DND-41 (cell line): ENCODE measurements around the gene JAZF1.

Experiments
- ATAC-seq: fragments of 200-7000 bp; cut with Tn5 transposase; 3 replicates; pipeline ENCODE4 v1.9.1; 2021; ENCODE audit warnings: low read depth; ENCODE audit not compliant: insufficient read depth
- DNase-seq: peaks from one replicate; pipeline ENCODE4 v3.0.0-alpha.2; 2020
- H2AFZ ChIP-seq: 2 replicates; pipeline ENCODE4 v1.6.0; 2012; ENCODE audit warnings: low read depth, low read length
- H3K27ac ChIP-seq: 2 replicates; pipeline ENCODE4 v1.5.1; 2012; ENCODE audit warnings: low read length, inconsistent platforms
- H3K27me3 ChIP-seq: fragments of 200-600 bp; sonication (generic); 2 replicates; pipeline ENCODE4 v1.6.0; 2012; ENCODE audit warnings: low read length, mild to moderate bottlenecking, inconsistent platforms; ENCODE audit not compliant: insufficient read depth, poor library complexity
- H3K36me3 ChIP-seq: 2 replicates; pipeline ENCODE4 v1.5.1; 2012; ENCODE audit warnings: low read length, inconsistent platforms; ENCODE audit not compliant: insufficient read depth
- H3K4me1 ChIP-seq: 2 replicates; pipeline ENCODE4 v1.5.1; 2012; ENCODE audit warnings: mild to moderate bottlenecking, low read length; ENCODE audit not compliant: insufficient read depth
- H3K4me2 ChIP-seq: 2 replicates; pipeline ENCODE4 v1.6.0; 2012; ENCODE audit warnings: mild to moderate bottlenecking, moderate library complexity, low read length, inconsistent platforms; ENCODE audit not compliant: insufficient read depth
- H3K4me3 ChIP-seq, 2 experiments: fragments of 200-600 bp in 1 of 2; shearing (Covaris generic) in 1 of 2; 2 replicates each; pipeline ENCODE4 v1.5.1; 2012 to 2016; ENCODE audit warnings: inconsistent platforms in 2 of 2, low read length in 2 of 2, mild to moderate bottlenecking in 2 of 2, low read depth in 1 of 2, moderate library complexity in 1 of 2
- H3K79me2 ChIP-seq: 2 replicates; pipeline ENCODE4 v1.6.0; 2012; ENCODE audit warnings: low read length, inconsistent platforms; ENCODE audit not compliant: insufficient read depth
- H3K9ac ChIP-seq: 2 replicates; pipeline ENCODE4 v1.6.0; 2012; ENCODE audit warnings: low read depth, mild to moderate bottlenecking, inconsistent platforms, low read length, moderate library complexity
- H3K9me3 ChIP-seq: 2 replicates; pipeline ENCODE4 v1.5.1; 2012; ENCODE audit warnings: low read length, moderate library complexity, mild to moderate bottlenecking, inconsistent platforms; ENCODE audit not compliant: insufficient read depth, severe bottlenecking
- H4K20me1 ChIP-seq: 2 replicates; pipeline ENCODE4 v1.6.0; 2012; ENCODE audit warnings: low read length; ENCODE audit not compliant: insufficient read depth
- EZH2 ChIP-seq: IDR thresholded peaks from 3 replicates; pipeline ENCODE4 v1.6.1; 2012; ENCODE audit warnings: borderline replicate concordance, low read depth, mild to moderate bottlenecking, moderate library complexity, low read length, inconsistent platforms; ENCODE audit not compliant: severe bottlenecking
- TF ChIP-seq, protein P1 (sequence below): IDR thresholded peaks from 2 replicates; pipeline ENCODE4 v1.5.1; 2012; ENCODE audit warnings: borderline replicate concordance, low read length, moderate library complexity, mild to moderate bottlenecking; ENCODE audit not compliant: poor library complexity, severe bottlenecking; ENCODE audit errors: extremely low read depth

JAZF1 gene

DNA sequence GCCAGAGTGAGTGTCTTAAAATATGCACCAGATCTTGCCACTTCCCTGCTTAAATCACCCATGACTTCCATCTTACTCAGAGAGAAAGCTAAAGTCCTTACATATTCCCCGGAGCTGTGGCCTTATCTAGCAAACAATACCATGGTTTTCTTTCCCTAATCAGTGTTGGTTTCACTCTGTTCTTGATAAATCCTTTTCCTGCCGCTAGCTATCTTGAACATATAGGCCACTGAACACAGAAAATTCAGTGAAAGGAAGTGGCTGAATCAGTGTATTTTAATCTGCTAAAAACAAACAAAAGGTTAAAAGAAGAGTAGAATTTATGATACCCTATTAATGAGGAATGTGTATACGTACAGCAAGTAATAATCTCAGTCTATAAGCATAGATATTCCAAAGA, 42.0 kb upstream of the JAZF1 start:
- no peaks in the 10 kb centered on the region for H4K20me1 ChIP-seq
- H3K4me3 ChIP-seq = no peak overlapping the region
- H3K4me2 ChIP-seq = no peak overlapping the region
- DNase-seq (no peak), ATAC-seq (no peak)
- H3K36me3 ChIP-seq = no peaks in the 10 kb centered on the region
- peaks cover 10% of the 10 kb centered on the region for H3K27me3 ChIP-seq
- H3K9me3 ChIP-seq = no peaks in the 10 kb centered on the region
- TF ChIP-seq EZH2 = no peak
- TF ChIP-seq, protein P1, sequence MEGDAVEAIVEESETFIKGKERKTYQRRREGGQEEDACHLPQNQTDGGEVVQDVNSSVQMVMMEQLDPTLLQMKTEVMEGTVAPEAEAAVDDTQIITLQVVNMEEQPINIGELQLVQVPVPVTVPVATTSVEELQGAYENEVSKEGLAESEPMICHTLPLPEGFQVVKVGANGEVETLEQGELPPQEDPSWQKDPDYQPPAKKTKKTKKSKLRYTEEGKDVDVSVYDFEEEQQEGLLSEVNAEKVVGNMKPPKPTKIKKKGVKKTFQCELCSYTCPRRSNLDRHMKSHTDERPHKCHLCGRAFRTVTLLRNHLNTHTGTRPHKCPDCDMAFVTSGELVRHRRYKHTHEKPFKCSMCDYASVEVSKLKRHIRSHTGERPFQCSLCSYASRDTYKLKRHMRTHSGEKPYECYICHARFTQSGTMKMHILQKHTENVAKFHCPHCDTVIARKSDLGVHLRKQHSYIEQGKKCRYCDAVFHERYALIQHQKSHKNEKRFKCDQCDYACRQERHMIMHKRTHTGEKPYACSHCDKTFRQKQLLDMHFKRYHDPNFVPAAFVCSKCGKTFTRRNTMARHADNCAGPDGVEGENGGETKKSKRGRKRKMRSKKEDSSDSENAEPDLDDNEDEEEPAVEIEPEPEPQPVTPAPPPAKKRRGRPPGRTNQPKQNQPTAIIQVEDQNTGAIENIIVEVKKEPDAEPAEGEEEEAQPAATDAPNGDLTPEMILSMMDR = no peak
- no peaks in the 10 kb centered on the region for H3K79me2 ChIP-seq
- H2AFZ ChIP-seq = no peak overlapping the region
- no peaks in the 10 kb centered on the region for H3K4me1 ChIP-seq
- no peak overlapping the region for H3K9ac ChIP-seq
- H3K27ac ChIP-seq = no peak overlapping the region

DNA sequence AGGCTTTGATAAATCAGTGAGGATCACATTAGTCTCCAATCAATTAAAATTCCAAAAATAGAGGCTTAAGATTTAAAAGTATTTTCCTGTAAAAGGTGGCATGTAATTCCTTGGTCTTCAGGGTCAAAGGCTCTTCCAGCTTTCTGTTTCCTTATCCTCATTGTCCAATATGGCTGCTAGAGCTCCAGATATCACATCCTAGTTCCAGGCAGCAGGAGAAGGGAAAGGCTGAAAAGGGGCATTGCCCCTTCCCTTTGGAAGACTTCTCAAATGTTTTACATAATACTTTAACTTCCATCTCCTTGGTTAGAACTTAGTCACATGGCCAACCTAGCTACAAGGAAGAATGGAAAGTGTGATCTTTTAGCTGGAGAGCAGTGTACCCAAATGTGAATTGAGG, 39.2 kb upstream of the JAZF1 start:
- DNase-seq = no peak
- H3K4me2 ChIP-seq = no peak overlapping the region
- peaks cover 10% of the 10 kb centered on the region for H3K27me3 ChIP-seq
- H2AFZ ChIP-seq = no peak overlapping the region
- no peaks in the 10 kb centered on the region for H3K36me3 ChIP-seq
- H3K79me2 ChIP-seq = no peaks in the 10 kb centered on the region
- H3K4me3 ChIP-seq = no peak overlapping the region
- no peak for TF ChIP-seq EZH2
- TF ChIP-seq, protein P1 = no peak
- no peaks in the 10 kb centered on the region for H3K9me3 ChIP-seq
- no peak for ATAC-seq
- no peaks in the 10 kb centered on the region for H4K20me1 ChIP-seq
- H3K9ac ChIP-seq = no peak overlapping the region
- no peaks in the 10 kb centered on the region for H3K4me1 ChIP-seq
- no peak overlapping the region for H3K27ac ChIP-seq

DNA sequence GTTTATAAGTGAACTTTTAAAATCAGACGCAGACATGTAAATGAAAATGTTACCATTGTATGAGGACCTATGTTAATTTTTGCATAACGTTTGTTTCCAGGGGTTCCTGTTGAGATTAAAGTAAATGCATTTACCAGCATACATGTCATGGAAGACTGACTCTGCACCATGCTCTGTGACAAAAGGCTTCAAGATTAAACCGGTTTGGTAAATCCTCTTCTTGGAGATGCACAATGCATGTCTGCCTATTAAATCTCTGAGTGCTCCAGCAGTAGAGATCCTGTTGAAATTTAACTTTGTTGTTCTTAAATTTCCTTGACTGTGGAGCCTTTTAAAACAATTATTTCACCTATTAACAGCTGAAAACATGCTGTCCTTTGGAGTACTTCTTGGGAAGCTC, 36.5 kb upstream of the JAZF1 start:
- TF ChIP-seq, protein P1 = no peak
- no peak for TF ChIP-seq EZH2
- Histone ChIP-seq H3K27me3 (peaks cover 8% of the 10 kb centered on the region), H3K4me2 (no peak overlapping the region), H3K27ac (no peak overlapping the region), H2AFZ (no peak overlapping the region), H3K4me1 (no peaks in the 10 kb centered on the region), H3K4me3 (no peak overlapping the region), H3K79me2 (no peaks in the 10 kb centered on the region), H3K9me3 (no peaks in the 10 kb centered on the region), H3K9ac (no peak overlapping the region), H4K20me1 (no peaks in the 10 kb centered on the region), H3K36me3 (no peaks in the 10 kb centered on the region)
- ATAC-seq = no peak
- DNase-seq = no peak

DNA sequence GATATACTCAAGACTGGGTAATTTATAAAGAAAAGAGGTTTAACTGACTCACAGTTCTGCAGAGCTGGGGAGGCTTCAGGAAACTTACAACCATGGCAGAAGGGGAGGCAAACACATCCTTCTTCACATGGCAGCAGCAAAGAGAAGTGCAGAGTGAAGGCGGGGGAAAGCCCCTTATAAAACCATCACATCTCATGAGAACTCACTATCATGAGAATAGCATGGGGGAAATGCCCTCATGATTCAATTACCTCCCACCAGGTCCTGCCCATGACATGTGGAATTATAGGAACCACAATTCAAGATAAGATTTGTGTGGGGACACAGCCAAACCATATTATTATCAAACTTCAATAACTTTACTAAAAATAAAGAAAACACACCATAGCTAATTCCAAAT, 30.4 kb upstream of the JAZF1 start:
- Histone ChIP-seq H3K4me1 (no peaks in the 10 kb centered on the region), H2AFZ (no peak overlapping the region), H3K4me2 (no peak overlapping the region), H4K20me1 (no peaks in the 10 kb centered on the region), H3K9me3 (no peaks in the 10 kb centered on the region), H3K27me3 (peaks cover 4% of the 10 kb centered on the region), H3K27ac (no peak overlapping the region), H3K36me3 (no peaks in the 10 kb centered on the region), H3K9ac (no peak overlapping the region), H3K79me2 (no peaks in the 10 kb centered on the region), H3K4me3 (no peak overlapping the region)
- no peak for DNase-seq
- ATAC-seq = no peak
- TF ChIP-seq EZH2 = no peak
- TF ChIP-seq, protein P1 = no peak
